GM08714 (cell line): ENCODE measurements around the gene NFATC3.

Experiments used
- H3K4me3 ChIP-seq: fragments of 200-500 bp; sonication (Bioruptor generic); 2 replicates; pipeline ENCODE4 v1.5.1; 2014; ENCODE audit warnings: mild to moderate bottlenecking, low read length, inconsistent platforms
- ZNF274 ChIP-seq: IDR thresholded peaks from 2 replicates; pipeline ENCODE4 v1.6.1; 2012; ENCODE audit warnings: mild to moderate bottlenecking, low read depth, low read length

NFATC3 gene

GRCh38 chr16:68227850-68228553, 142.8 kb downstream of the NFATC3 start:
- H3K4me3 ChIP-seq, result no peak overlapping the region
- TF ChIP-seq ZNF274, result no peak

- no peak for TF ChIP-seq ZNF274
- H3K4me3 ChIP-seq, result no peak overlapping the region
These were observed 143.5 kb downstream of the NFATC3 start for GRCh38 chr16:68228652-68229051.

- H3K4me3 ChIP-seq, result no peak overlapping the region
- TF ChIP-seq ZNF274, result no peak
These were observed 144.4 kb downstream of the NFATC3 start for GRCh38 chr16:68229431-68230175.

GRCh38 chr16:68230176-68230571, 145.0 kb downstream of the NFATC3 start:
- no peak for TF ChIP-seq ZNF274
- H3K4me3 ChIP-seq, result no peak overlapping the region

GRCh38 chr16:68230956-68231355, 145.8 kb downstream of the NFATC3 start:
- no peak for TF ChIP-seq ZNF274
- H3K4me3 ChIP-seq, result no peak overlapping the region

GRCh38 chr16:68231384-68232136, 146.4 kb downstream of the NFATC3 start:
- H3K4me3 ChIP-seq, result no peak overlapping the region
- no peak for TF ChIP-seq ZNF274

GRCh38 chr16:68232335-68232734, 147.2 kb downstream of the NFATC3 start:
- no peak overlapping the region for H3K4me3 ChIP-seq
- TF ChIP-seq ZNF274, result no peak

GRCh38 chr16:68233085-68233834, 148.1 kb downstream of the NFATC3 start:
- H3K4me3 ChIP-seq, result no peak overlapping the region
- TF ChIP-seq ZNF274, result no peak

GRCh38 chr16:68233835-68234187, 148.6 kb downstream of the NFATC3 start:
- H3K4me3 ChIP-seq, result no peak overlapping the region
- no peak for TF ChIP-seq ZNF274

GRCh38 chr16:68234188-68235107, 149.3 kb downstream of the NFATC3 start:
- no peak for TF ChIP-seq ZNF274
- H3K4me3 ChIP-seq, result no peak overlapping the region

GRCh38 chr16:68235108-68235886, 150.1 kb downstream of the NFATC3 start:
- no peak for TF ChIP-seq ZNF274
- H3K4me3 ChIP-seq, result no peak overlapping the region

- H3K4me3 ChIP-seq, result peak within 1 kb of the TSS; percentile 50; the same call in 1 of the 2 replicates
- TF ChIP-seq ZNF274, result no peak
These were observed 150.6 kb downstream of the NFATC3 start, which contains the start of gene ESRP2 for GRCh38 chr16:68235887-68236136. ESRP2 (minus strand) TSS chr16:68236127; CDS start chr16:68236045, 82 bp downstream.
